HG03280 (cell line): ENCODE results near the gene LOXL1.

Experiments used
- ATAC-seq: cut with Tn5 transposase; IDR thresholded peaks from one replicate; pipeline ENCODE4 v1.9.1; 2021; ENCODE audit warnings: mild to moderate bottlenecking, moderate library complexity; ENCODE audit not compliant: unreplicated experiment

LOXL1 gene

DNA sequence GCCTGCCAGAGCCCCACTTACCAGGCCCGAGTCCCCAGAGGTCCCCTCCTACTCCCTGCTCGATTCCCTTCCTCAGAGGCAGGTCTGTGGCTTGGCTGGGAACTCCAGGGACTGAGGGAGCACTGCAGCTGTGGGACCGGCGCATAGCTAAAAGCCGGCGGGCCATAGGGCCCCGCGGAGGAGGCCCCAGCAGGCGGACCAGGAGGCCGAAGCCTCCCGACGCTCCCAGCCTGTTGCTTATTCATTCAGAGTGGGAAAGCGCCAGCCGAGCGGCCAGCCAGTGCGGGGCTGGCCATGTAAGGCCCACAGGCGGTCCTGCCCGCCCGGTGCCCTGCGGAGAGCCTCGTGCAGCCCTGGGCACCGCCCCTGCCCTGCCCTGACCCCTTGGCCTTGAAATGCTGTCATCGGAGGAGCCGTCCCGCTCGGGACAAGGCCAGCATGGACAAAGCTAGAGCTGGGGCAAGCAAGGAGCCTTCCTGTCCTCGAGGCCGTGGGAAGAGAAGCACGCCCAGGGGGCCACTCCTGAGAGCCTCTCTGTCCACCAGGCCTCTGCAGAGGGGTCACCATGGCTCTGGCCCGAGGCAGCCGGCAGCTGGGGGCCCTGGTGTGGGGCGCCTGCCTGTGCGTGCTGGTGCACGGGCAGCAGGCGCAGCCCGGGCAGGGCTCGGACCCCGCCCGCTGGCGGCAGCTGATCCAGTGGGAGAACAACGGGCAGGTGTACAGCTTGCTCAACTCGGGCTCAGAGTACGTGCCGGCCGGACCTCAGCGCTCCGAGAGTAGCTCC is at the start of gene LOXL1:
LOXL1 (plus strand) TSS at position 244 of the 784 bp plus-strand sequence; CDS start at position 566, 322 bp downstream.
- no peak for ATAC-seq

DNA sequence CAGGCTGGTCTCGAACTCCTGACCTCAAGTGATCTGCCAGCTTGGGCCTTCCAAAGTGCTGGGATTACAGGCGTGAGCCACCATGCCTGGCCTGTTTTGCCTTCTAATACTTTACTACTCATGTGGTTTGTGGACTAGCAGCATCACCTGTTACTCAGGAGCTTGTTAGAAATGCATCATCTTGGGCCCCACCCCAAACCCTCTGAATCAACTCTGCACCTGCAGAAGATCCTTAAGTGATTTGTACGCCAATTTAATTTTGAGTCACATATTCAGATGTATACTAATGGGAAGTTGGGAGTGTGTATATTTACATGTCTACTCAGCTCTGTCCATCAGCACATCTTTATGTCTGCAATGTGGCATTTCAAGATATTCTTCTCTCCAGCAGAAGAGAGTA is 46.8 kb upstream of the LOXL1 start:
- ATAC-seq: no peak

DNA sequence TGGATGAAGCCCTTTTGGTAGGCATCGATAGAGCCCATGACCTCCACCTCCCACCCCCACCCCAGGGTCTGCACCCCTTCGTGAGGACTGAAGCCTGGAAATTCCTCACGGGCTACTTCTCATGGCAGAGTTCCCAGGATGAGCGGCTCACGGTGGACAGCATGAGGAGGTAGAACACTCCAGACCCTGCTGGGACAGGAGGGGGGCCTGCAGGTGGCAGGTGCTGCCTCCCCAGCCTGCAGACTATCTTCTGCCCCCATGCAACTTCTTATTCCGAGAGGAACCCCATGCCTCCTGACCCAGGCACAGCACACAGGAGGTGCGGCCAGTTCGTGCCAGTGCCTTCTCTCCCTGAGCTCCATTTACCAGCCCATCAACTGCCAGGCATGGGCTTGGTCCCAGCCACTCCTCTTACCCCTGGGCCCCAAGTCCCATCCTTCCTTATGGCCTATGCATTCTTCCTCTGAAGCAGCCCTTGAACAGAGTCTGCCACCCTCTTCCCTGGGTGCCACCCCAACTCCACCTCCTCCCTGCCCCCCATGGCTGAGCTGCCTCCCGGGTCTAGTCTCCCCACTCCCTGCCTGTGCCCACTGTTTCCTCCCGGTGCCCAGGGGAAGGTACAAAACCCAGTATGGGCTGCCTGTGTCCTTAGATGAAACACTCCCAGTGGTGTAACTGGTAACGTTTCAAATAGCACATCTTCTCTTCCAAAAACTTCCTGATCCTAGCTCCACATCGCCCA is 44.5 kb upstream of the LOXL1 start:
- ATAC-seq: no peak

GRCh38 chr15:73882761-73883419 is 43.4 kb upstream of the LOXL1 start:
- ATAC-seq: no peak

DNA sequence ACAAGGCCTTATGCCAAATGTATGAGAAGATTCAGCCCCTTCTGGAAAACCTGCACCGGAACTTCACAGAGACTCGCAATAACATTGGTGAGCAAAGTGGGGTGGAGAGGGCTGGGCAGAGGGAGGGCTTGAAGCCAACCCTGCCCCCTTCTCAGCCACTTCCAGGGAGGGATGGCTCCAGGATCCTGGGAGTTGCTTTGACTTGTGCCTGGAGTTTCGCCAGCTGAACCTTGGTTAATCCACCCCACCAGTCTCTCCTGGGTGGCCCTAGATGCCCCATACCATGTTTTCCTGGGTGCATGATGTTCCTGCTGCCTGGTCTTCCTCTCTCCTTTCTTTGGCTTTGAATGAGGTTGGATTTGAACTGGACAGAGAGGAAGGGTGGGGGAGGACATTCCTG is 42.1 kb upstream of the LOXL1 start:
- no peak for ATAC-seq

- ATAC-seq: no peak
Measured at GRCh38 chr15:73885954-73886700, 40.1 kb upstream of the LOXL1 start.

- ATAC-seq: no peak
Measured at GRCh38 chr15:73886717-73887345, 39.4 kb upstream of the LOXL1 start.

DNA sequence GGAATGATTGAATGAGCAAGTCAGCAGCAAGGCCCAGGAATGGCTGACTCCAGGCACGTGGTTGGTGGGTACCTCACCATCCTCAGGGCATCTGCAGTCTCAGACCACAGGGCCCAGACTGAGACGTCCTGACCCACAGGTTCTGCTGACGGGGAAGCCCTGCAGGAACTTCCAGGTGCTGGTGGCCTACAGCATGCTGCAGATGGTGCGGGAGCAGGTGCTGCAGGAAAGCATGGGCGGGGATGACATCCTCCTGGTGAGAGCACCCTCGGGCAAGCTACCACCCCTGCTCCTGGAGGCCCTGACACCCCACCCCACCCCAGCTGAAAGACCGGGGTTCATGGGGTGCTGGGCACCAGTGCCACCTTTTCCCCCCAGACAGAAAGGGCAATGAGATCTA is 38.8 kb upstream of the LOXL1 start:
- no peak for ATAC-seq

DNA sequence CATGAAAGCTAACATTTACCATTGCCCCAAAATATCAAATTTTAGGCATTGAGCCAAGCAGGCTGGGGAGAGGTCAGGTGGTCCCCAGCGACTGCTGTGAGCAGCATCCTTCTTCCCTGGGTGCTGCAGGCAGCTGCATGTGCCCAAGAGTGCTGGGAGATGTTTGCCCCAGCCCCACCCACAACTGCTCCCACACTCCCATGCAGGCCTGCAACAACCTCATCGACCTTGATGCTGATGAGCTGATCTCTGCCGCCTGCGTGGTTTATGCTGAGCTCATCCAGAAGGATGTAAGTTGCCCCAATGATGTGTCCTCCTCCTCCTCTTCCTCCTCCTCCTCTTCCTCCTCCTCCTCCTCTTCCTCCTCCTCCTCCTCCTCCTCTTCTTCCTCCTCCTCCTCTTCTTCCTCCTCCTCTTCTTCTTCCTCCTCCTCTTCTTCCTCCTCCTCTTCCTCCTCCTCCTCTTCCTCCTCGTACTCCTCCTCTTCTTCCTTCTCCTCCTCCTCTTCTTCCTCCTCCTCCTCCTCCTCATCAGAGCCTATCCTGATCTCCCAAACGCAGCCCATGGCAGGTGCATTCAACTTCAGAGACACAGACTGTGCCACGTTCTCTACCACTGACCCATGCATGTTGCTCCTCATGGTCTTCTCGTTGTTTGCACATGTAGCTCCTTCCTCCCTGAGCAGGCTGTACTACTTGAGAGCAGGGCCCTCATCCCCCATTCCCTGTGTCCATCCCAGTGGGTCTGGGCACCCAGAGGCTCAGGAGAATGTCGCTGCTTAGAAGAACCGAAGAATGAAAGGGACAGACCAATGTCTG is 37.8 kb upstream of the LOXL1 start:
- no peak for ATAC-seq

GRCh38 chr15:73889053-73889761 is 37.1 kb upstream of the LOXL1 start:
- no peak for ATAC-seq

DNA sequence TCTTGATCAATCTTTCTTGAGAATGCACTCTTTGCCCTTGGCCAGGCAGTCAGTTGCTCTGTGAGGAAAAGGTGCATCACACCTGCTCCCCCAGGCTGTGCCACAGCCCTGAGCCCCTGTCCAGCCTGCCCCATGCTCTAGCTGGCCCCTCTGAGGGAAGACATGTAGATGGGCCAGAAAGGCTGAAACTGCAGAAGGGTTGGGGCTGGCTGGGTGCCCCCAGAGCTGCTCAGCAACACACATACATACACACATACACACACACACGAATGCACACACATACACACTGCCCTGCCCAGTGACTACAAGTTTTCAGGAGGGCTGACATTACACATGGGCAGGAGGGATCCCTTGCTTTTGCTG is 36.5 kb upstream of the LOXL1 start:
- ATAC-seq: no peak

DNA sequence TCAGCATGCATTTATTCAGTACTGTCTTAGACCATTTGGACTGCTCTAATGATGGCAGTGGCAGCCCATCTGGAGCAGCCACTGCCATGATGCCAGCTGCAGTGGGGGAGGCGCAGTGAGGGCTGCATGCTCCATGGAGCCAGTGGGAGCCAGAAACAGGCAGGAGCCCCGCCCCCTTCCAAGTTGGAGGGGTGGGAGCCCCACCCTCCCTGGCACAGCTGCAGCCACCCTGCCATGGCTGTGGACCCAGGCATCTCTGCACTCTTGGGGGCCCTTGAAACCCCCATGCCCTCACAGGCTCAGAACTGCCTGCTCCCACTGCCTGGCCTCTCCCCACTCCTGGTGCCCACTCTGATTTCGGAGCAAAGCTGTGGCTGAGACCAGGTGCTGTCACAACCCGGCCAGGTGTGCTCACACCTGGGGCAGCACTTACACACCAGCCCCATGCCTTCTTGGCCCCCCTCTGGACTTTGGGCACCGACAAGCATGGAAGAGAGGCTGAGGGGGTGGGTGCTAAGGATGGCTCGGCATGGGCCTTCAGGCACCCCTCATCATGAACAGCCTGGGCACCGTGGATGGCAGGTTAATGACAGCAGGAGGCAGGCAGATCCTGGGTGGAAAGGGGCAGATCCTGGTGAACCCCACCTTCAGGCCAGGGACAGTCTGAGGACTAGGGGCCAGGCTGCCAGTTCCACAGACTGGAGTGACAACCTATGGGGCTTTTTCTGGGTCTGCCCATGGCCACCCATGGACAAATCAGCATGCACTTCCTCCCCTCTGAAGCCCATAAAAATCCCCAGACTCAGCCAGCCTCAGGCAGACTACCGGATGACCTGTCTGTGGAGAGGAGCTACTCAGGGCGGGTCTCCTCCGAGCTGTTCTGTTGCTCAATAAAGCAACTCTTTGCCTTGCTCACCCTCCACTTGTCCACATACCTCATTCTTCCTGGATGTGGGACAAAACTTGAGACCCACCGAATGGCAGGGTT is 34.6 kb upstream of the LOXL1 start:
- no peak for ATAC-seq

DNA sequence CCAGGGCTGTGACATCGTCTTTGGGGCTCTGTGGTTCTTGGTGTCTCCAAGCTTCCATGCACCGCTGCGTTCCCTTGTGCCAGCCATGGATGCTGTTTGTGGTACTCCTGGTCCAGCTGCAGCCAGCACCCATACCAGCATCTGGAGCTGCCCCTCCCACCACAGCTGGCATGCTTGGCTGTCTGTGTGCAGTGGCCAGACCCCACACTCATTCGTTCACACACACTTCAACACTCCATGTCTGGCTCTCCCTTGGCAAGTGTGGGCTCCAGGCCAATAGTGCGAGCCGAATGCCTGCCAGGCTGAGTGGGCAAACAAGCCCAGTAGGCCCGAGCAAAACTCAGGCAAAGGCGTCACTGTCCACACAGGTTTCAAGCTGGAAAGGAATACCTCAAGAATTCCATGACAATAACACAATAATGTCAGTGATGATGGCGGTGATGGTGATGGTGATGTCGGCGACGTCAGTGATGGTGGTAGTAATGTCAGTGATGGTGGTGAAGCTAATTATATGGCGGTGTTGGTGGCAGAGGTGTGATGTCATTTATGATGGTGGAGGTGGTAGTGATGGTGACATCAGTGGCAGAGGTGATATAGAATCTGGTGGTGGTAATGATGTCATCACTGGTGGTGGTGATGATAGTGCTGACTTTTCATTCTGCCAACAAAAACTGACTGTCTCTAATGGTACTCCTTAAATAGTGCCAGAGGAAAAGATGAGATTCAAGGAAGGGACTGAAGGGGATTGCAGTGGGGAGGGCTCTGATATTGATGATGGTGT is 33.6 kb upstream of the LOXL1 start:
- ATAC-seq: no peak

DNA sequence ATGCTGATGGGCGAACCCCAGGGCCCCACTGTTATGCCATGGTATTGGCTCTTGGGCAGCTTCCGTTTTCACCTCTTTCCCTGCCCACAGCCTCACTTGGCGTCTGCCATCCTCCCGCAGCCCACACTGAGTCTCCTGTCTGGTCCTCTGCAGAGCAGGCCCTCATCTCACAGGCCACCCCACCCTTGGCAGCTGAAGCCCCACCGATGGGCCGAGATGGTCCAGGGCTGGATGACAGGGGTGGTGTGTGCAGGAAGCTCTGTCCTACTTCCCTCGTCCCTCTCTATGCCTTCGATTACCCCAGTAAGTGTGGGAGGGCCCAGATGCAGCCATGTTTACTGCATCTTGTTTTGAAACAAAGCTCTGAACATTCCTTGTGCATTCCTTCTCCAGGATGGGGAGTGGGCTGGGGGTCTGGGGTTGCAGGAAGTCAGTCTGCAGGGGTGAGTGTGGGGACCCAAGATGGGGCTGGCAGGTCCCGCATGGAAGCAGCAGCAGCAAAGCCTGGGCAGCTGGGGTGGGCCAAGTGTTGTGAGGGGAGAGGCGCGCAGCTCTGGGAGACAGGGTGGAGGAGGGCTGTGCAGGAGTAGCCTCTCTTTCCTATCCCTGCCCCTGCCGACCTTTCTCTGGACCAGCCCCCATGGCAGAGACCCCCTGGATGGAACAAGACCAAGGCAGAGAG is 32.0 kb upstream of the LOXL1 start:
- ATAC-seq: no peak

GRCh38 chr15:73897441-73898261 is 28.6 kb upstream of the LOXL1 start:
- no peak for ATAC-seq
